Activated T-cell treated with anti-CD3 and anti-CD28 coated beads for 1 hour (primary cell): ENCODE data around the gene PURA.

Source experiments
- DNase-seq: peaks from one replicate; pipeline ENCODE4 v3.0.0-alpha.2; 2020; ENCODE audit warnings: low read depth

PURA gene

GRCh38 chr5:140109759-140110645 is 3.9 kb upstream of the PURA start:
- no peak for DNase-seq

DNA sequence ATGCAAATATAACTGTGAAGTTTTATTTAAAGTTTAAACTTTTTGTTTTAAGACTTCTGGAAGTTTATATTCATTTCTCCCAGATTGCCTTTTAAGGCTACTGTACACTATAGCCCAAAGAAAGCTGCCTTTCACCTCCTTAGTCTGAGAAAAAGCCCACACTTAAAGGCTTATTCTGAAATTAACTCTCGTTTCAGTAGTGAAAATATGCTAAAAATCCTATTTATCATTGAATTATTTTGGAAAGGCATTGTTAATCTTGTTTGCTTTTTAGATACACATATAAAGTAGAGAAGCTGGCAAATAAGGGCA is 3.3 kb upstream of the PURA start:
- no peak for DNase-seq

GRCh38 chr5:140111011-140111858 is 2.7 kb upstream of the PURA start:
- no peak for DNase-seq

- DNase-seq: no peak
These were observed 1.9 kb upstream of the PURA start for GRCh38 chr5:140111859-140112551.

- DNase-seq: no peak
These were observed 1.2 kb upstream of the PURA start for GRCh38 chr5:140112685-140113179.

- DNase-seq: no peak
These were observed 670 bp upstream of the PURA start for GRCh38 chr5:140113180-140113698.

- DNase-seq: peak; percentile 15
These were observed 654 bp downstream of the PURA start for GRCh38 chr5:140114341-140115185.

DNA sequence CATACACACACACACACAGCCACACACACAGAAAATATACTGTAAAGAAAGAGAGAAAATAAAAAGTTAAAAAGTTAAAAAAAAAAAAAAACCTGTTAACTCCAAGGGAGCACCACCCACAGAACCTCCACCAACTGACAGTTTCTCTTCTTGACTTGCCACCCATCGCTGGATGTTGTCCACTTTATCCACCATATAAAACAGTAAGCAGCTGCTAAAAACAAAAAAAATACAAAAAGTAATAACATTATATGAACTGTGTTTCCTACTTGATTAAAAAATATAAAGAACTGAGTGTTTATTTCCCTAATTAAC is 1.2 kb downstream of the PURA start:
- DNase-seq: no peak

DNA sequence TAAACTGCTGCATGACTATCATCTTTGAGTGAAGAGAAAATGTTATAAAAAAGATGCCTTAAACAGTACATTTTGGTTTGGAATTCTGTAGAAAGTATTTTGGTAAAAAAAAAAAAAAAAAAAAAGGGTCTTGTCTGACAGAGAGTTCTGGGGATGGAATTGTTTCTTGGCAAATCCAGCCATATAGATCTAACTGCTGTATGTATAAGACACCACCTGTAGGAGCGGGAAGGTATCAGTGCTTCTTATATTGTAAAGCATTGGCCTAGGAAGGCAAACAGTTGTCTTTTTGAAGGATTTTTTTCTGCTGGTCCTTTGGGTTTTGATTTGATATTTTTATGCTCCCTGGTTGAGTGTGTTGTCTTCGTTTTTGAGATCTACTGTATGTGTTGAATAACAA is 2.8 kb downstream of the PURA start:
- DNase-seq: no peak

DNA sequence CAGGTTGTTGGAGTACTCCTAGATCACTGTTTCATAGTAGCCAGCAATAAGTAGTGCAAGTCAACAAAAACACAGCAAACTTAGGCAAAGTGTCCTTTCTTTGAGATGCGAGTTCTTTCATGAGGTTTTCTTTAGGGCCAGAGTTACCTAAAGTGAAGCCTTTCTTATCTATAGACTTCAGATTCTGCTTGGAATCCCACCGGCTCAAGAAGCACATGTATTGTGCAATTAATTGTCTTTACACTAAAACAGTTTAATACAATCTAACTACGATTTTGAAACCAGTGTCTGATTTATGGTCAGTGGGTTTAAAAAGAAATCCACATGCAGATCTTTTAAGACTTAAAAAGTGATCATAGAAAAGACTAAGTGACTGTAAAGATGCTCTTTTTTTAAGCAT is 3.6 kb downstream of the PURA start:
- DNase-seq: no peak

- DNase-seq: no peak
These were observed 4.5 kb downstream of the PURA start for GRCh38 chr5:140118302-140118936.

GRCh38 chr5:140125637-140126036 is 11.7 kb downstream of the PURA start, which contains the start of gene IGIP:
TSS of gene IGIP (plus strand) at chr5:140125937. CDS start at chr5:140128477, 2,540 bp downstream.
- no peak for DNase-seq

GRCh38 chr5:140126315-140127012 is 12.6 kb downstream of the PURA start:
- no peak for DNase-seq

DNA sequence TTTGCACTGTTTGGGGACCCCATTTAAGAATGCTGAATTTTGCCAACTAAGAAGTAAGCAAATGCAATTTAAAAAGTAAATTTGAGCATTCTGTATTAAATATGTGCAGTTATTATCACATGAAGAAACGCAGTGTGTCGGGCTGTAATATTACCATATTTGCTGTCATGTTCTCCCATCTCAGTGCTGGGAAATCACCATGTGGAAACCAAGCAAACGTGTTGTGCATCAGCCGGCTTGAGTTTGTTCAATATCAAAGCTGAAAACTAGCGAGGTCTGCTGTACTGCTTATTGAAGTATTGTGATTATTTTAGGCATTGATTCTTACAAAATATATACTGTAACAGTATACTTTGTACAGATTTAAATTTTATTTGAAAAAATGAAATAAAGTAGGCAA is 14.5 kb downstream of the PURA start:
- no peak for DNase-seq

DNA sequence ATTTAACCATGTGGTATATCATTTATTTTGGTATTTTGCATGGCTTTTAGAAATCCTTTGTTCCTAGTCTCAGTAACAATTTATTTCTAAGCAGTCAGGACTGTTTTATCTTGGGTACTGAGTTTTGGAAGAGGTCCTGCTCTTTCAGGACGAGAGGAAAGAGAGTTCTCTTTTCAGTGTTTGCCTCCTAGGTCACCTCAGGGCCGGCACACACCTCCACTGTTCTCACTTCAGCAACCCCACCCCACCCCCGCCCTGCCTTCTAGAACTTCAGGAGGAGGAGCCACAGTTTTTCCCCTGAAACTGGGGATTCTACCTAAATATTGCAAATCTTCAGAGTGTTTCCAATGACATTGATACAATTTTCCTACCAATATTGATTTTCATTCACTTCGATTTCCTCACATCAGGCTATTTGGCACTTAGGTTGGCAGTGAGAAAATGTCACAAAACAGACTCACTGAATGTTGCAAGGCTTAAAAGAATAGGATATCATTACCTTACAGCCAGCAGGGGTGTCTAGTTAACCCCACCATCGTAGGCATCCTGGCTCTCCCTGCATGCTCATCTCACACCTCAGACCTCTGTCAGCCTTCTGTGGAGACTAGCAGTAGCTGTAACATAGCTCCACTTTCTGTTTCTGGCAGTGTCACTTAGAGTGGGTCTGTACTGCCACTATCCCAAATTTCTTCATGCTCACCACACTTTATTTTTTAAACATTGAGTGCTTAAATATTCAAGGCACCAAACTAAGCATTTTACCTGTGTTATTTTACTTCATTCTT is 17.2 kb downstream of the PURA start:
- no peak for DNase-seq

GRCh38 chr5:140131967-140132409 is 18.1 kb downstream of the PURA start:
- no peak for DNase-seq

GRCh38 chr5:140133514-140134167 is 19.7 kb downstream of the PURA start:
- DNase-seq: no peak

GRCh38 chr5:140134277-140134935 is 20.5 kb downstream of the PURA start:
- no peak for DNase-seq
